GM23338 (cell line): ENCODE results near the gene ATF7IP2. TPM values are rescaled to one million over a fixed set of nuclear protein-coding genes. Genes with fewer than 3 reads are reported as not detected.

Experiments
- ATAC-seq: fragments of 200-7000 bp; cut with Tn5 transposase; 3 replicates; pipeline ENCODE4 v1.9.1; 2020
- DNase-seq: peaks from one replicate; pipeline ENCODE4 v3.0.0-alpha.2; 2015; ENCODE audit warnings: low spot score
- H2AFZ ChIP-seq: fragments of 200-600 bp; sonication (generic); 2 replicates; pipeline ENCODE4 v1.8.0; 2016; ENCODE audit warnings: antibody characterized with exemption, mild to moderate bottlenecking, moderate library complexity
- H3F3A ChIP-seq: fragments of 200-600 bp; sonication (generic); replicated peaks from 2 replicates; pipeline ENCODE4 v1.8.0; 2017; ENCODE audit warnings: antibody characterized with exemption, mixed run types, low read depth
- H3K27ac ChIP-seq: fragments of 200-600 bp; sonication (generic); 2 replicates; pipeline ENCODE4 v1.6.1; 2016; ENCODE audit warnings: low read depth
- H3K27me3 ChIP-seq: fragments of 200-600 bp; sonication (generic); 2 replicates; pipeline ENCODE4 v1.8.0; 2016; ENCODE audit warnings: mild to moderate bottlenecking, mixed run types, moderate library complexity; ENCODE audit not compliant: insufficient read depth
- H3K36me3 ChIP-seq: fragments of 200-600 bp; sonication (generic); 2 replicates; pipeline ENCODE4 v1.8.0; 2016; ENCODE audit warnings: mild to moderate bottlenecking; ENCODE audit not compliant: insufficient read depth
- H3K4me1 ChIP-seq: fragments of 200-600 bp; sonication (generic); 2 replicates; pipeline ENCODE4 v1.8.0; 2016; ENCODE audit warnings: mild to moderate bottlenecking, moderate library complexity; ENCODE audit not compliant: insufficient read depth
- H3K4me2 ChIP-seq: fragments of 200-600 bp; sonication (generic); 2 replicates; pipeline ENCODE4 v1.7.1; 2017; ENCODE audit warnings: mixed run types
- H3K4me3 ChIP-seq: fragments of 200-600 bp; sonication (generic); 2 replicates; pipeline ENCODE4 v1.6.1; 2016; ENCODE audit warnings: mixed run types
- H3K79me2 ChIP-seq: fragments of 200-600 bp; sonication (generic); replicated peaks from 2 replicates; pipeline ENCODE4 v1.8.0; 2017; ENCODE audit warnings: mild to moderate bottlenecking; ENCODE audit not compliant: insufficient read depth
- H3K9me2 ChIP-seq: fragments of 200-600 bp; sonication (generic); 2 replicates; pipeline ENCODE4 v1.8.0; 2017; ENCODE audit not compliant: insufficient read depth
- H4K20me1 ChIP-seq: fragments of 200-600 bp; sonication (generic); replicated peaks from 2 replicates; pipeline ENCODE4 v1.8.0; 2017; ENCODE audit warnings: mild to moderate bottlenecking; ENCODE audit not compliant: insufficient read depth
- H3K27ac Mint-ChIP-seq: 2 replicates; pipeline ENCODE4 v1.8.0; 2020; ENCODE audit warnings: inconsistent platforms, mild to moderate bottlenecking, moderate library complexity, mixed read lengths
- H3K27me3 Mint-ChIP-seq: 3 replicates; pipeline ENCODE4 v1.8.0; 2022; ENCODE audit warnings: low read depth, mild to moderate bottlenecking, moderate library complexity, mixed read lengths, inconsistent platforms; ENCODE audit not compliant: insufficient read depth, poor library complexity
- H3K36me3 Mint-ChIP-seq: 3 replicates; pipeline ENCODE4 v1.8.0; 2021; ENCODE audit warnings: low read depth, mild to moderate bottlenecking, inconsistent platforms, moderate library complexity, mixed read lengths
- H3K4me1 Mint-ChIP-seq: 3 replicates; pipeline ENCODE4 v1.8.0; 2020; ENCODE audit warnings: mild to moderate bottlenecking, inconsistent platforms, mixed read lengths
- H3K4me3 Mint-ChIP-seq: 3 replicates; pipeline ENCODE4 v1.8.0; 2021; ENCODE audit warnings: moderate library complexity, mild to moderate bottlenecking, inconsistent platforms, mixed read lengths
- H3K9me3 Mint-ChIP-seq: 3 replicates; pipeline ENCODE4 v1.8.0; 2020; ENCODE audit warnings: moderate library complexity, mild to moderate bottlenecking, inconsistent platforms, mixed read lengths
- CREB1 ChIP-seq: fragments of 250-450 bp; sonication (Bioruptor Pico); IDR thresholded peaks from 2 replicates; pipeline ENCODE4 v1.5.0; 2020; ENCODE audit warnings: low read depth, mild to moderate bottlenecking, moderate library complexity
- EZH2 ChIP-seq: fragments of 200-600 bp; sonication (generic); IDR thresholded peaks from one replicate; pipeline ENCODE4 v1.8.0; 2017; ENCODE audit warnings: antibody characterized with exemption, mild to moderate bottlenecking, low read depth; ENCODE audit not compliant: unreplicated experiment
- EZH2phosphoT487 ChIP-seq: fragments of 200-600 bp; sonication (generic); IDR thresholded peaks from one replicate; pipeline ENCODE4 v1.8.1; 2018; ENCODE audit warnings: antibody characterized with exemption; ENCODE audit not compliant: unreplicated experiment
- JUNB ChIP-seq: IDR thresholded peaks from one replicate; pipeline ENCODE4 v1.6.1; 2016; ENCODE audit warnings: antibody characterized with exemption; ENCODE audit not compliant: unreplicated experiment
- NANOG ChIP-seq: IDR thresholded peaks from 2 replicates; pipeline ENCODE4 v1.6.1; 2016; ENCODE audit warnings: antibody characterized with exemption, borderline replicate concordance
- polyA plus RNA-seq: library from polyadenylated mRNA; unstranded; fragments of >200 nt; fragmentation: Nextera tagmentation; extraction: Ambion mirVana; gene quantifications from 2 replicates; pipeline ENCODE4 v1.2.1, GENCODE V29; 2016
- total RNA-seq: library from RNA; depleted of rRNA; stranded (reverse); fragments of >200 nt; shearing (Covaris generic); gene quantifications from 2 replicates; pipeline ENCODE4 v1.2.3, GENCODE V29; 2014
- TF ChIP-seq, protein P1 (sequence below): fragments of 250-450 bp; sonication (Bioruptor Pico); IDR thresholded peaks from 2 replicates; pipeline ENCODE4 v1.5.0; 2020; ENCODE audit warnings: mild to moderate bottlenecking, moderate library complexity
- TF ChIP-seq, protein P2 (sequence below): IDR thresholded peaks from 2 replicates; pipeline ENCODE4 v1.6.1; 2016; ENCODE audit warnings: antibody characterized with exemption
- TF ChIP-seq, protein P3 (sequence below), 2 experiments: fragments of 200-600 bp in 1 of 2; sonication (generic) in 1 of 2; conservative IDR thresholded peaks; 2 replicates each; pipeline versions ENCODE4 v1.5.1 to v1.6.1; 2016 to 2017; ENCODE audit warnings: antibody characterized with exemption in 2 of 2, low read depth in 2 of 2, mild to moderate bottlenecking in 2 of 2, moderate library complexity in 1 of 2
- TF ChIP-seq, protein P4 (sequence below): IDR thresholded peaks from one replicate; pipeline ENCODE4 v1.6.1; 2018; ENCODE audit warnings: antibody characterized with exemption; ENCODE audit not compliant: unreplicated experiment

ATF7IP2 gene
- total and polyA plus RNA-seq, 2 experiments from 2014 or later: 27.9 to 55.7 TPM

DNA sequence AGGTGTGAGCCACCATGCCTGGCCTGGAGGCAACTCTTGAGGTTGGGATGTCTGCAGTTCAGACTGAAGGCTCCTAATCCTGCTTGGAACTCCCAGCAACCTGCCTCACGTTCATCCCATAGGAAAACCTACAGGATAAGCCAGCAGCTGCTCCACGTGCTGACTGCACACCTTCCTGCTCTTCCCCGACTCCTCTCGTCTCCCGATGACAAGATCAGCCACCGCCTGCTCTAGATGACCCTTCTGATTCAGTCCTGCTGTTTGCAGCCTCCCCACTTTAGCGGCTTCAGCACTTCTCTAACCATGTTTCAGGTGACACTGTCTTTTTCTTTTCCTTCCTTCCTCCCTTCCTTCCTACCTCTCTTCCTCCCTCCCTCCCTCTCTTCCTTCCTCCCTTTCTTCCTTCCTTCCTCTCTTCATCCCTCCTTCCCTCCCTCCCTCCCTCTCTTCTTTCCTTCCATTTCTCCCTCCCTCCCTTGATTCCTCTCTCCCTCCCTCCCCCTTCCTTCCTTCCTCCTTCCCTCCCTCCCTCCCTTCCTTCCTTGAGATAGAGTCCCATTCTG is 132.7 kb downstream of the ATF7IP2 start:
- Histone ChIP-seq H3K4me2 (no peak overlapping the region), H3F3A (0 out of 2 replicates have a peak, but pooled peaks cover 2% of the 10 kb centered on the region), H4K20me1 (no peaks in the 10 kb centered on the region), H3K27me3 (no peaks in the 10 kb centered on the region), H3K79me2 (no peaks in the 10 kb centered on the region), H3K4me1 (no peaks in the 10 kb centered on the region), H3K36me3 (no peaks in the 10 kb centered on the region), H3K27ac (no peak overlapping the region), H2AFZ (no peak overlapping the region), H3K9me2 (no peaks in the 10 kb centered on the region), H3K4me3 (no peak overlapping the region)
- H3K27me3 Mint-ChIP-seq: peaks cover 3% of the 10 kb centered on the region
- TF ChIP-seq, protein P1, sequence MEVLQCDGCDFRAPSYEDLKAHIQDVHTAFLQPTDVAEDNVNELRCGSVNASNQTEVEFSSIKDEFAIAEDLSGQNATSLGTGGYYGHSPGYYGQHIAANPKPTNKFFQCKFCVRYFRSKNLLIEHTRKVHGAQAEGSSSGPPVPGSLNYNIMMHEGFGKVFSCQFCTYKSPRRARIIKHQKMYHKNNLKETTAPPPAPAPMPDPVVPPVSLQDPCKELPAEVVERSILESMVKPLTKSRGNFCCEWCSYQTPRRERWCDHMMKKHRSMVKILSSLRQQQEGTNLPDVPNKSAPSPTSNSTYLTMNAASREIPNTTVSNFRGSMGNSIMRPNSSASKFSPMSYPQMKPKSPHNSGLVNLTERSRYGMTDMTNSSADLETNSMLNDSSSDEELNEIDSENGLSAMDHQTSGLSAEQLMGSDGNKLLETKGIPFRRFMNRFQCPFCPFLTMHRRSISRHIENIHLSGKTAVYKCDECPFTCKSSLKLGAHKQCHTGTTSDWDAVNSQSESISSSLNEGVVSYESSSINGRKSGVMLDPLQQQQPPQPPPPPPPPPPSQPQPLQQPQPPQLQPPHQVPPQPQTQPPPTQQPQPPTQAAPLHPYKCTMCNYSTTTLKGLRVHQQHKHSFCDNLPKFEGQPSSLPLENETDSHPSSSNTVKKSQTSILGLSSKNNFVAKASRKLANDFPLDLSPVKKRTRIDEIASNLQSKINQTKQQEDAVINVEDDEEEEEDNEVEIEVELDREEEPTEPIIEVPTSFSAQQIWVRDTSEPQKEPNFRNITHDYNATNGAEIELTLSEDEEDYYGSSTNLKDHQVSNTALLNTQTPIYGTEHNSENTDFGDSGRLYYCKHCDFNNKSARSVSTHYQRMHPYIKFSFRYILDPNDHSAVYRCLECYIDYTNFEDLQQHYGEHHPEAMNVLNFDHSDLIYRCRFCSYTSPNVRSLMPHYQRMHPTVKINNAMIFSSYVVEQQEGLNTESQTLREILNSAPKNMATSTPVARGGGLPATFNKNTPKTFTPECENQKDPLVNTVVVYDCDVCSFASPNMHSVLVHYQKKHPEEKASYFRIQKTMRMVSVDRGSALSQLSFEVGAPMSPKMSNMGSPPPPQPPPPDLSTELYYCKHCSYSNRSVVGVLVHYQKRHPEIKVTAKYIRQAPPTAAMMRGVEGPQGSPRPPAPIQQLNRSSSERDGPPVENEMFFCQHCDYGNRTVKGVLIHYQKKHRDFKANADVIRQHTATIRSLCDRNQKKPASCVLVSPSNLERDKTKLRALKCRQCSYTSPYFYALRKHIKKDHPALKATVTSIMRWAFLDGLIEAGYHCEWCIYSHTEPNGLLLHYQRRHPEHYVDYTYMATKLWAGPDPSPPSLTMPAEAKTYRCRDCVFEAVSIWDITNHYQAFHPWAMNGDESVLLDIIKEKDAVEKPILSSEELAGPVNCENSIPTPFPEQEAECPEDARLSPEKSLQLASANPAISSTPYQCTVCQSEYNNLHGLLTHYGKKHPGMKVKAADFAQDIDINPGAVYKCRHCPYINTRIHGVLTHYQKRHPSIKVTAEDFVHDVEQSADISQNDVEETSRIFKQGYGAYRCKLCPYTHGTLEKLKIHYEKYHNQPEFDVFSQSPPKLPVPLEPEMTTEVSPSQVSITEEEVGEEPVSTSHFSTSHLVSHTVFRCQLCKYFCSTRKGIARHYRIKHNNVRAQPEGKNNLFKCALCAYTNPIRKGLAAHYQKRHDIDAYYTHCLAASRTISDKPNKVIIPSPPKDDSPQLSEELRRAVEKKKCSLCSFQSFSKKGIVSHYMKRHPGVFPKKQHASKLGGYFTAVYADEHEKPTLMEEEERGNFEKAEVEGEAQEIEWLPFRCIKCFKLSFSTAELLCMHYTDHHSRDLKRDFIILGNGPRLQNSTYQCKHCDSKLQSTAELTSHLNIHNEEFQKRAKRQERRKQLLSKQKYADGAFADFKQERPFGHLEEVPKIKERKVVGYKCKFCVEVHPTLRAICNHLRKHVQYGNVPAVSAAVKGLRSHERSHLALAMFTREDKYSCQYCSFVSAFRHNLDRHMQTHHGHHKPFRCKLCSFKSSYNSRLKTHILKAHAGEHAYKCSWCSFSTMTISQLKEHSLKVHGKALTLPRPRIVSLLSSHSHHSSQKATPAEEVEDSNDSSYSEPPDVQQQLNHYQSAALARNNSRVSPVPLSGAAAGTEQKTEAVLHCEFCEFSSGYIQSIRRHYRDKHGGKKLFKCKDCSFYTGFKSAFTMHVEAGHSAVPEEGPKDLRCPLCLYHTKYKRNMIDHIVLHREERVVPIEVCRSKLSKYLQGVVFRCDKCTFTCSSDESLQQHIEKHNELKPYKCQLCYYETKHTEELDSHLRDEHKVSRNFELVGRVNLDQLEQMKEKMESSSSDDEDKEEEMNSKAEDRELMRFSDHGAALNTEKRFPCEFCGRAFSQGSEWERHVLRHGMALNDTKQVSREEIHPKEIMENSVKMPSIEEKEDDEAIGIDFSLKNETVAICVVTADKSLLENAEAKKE: no peak
- TF ChIP-seq, protein P2, sequence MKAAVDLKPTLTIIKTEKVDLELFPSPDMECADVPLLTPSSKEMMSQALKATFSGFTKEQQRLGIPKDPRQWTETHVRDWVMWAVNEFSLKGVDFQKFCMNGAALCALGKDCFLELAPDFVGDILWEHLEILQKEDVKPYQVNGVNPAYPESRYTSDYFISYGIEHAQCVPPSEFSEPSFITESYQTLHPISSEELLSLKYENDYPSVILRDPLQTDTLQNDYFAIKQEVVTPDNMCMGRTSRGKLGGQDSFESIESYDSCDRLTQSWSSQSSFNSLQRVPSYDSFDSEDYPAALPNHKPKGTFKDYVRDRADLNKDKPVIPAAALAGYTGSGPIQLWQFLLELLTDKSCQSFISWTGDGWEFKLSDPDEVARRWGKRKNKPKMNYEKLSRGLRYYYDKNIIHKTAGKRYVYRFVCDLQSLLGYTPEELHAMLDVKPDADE: no peak
- TF ChIP-seq EZH2phosphoT487 (no peak), JUNB (no peak), EZH2 (no peak), CREB1 (CRISPR knock-in tag) (no peak), NANOG (no peak)
- TF ChIP-seq, protein P3, sequence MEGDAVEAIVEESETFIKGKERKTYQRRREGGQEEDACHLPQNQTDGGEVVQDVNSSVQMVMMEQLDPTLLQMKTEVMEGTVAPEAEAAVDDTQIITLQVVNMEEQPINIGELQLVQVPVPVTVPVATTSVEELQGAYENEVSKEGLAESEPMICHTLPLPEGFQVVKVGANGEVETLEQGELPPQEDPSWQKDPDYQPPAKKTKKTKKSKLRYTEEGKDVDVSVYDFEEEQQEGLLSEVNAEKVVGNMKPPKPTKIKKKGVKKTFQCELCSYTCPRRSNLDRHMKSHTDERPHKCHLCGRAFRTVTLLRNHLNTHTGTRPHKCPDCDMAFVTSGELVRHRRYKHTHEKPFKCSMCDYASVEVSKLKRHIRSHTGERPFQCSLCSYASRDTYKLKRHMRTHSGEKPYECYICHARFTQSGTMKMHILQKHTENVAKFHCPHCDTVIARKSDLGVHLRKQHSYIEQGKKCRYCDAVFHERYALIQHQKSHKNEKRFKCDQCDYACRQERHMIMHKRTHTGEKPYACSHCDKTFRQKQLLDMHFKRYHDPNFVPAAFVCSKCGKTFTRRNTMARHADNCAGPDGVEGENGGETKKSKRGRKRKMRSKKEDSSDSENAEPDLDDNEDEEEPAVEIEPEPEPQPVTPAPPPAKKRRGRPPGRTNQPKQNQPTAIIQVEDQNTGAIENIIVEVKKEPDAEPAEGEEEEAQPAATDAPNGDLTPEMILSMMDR (conservative IDR thresholded peaks at IDR 0.05; ENCODE audit: low read depth in 2 of 2): no peak
- TF ChIP-seq, protein P4, sequence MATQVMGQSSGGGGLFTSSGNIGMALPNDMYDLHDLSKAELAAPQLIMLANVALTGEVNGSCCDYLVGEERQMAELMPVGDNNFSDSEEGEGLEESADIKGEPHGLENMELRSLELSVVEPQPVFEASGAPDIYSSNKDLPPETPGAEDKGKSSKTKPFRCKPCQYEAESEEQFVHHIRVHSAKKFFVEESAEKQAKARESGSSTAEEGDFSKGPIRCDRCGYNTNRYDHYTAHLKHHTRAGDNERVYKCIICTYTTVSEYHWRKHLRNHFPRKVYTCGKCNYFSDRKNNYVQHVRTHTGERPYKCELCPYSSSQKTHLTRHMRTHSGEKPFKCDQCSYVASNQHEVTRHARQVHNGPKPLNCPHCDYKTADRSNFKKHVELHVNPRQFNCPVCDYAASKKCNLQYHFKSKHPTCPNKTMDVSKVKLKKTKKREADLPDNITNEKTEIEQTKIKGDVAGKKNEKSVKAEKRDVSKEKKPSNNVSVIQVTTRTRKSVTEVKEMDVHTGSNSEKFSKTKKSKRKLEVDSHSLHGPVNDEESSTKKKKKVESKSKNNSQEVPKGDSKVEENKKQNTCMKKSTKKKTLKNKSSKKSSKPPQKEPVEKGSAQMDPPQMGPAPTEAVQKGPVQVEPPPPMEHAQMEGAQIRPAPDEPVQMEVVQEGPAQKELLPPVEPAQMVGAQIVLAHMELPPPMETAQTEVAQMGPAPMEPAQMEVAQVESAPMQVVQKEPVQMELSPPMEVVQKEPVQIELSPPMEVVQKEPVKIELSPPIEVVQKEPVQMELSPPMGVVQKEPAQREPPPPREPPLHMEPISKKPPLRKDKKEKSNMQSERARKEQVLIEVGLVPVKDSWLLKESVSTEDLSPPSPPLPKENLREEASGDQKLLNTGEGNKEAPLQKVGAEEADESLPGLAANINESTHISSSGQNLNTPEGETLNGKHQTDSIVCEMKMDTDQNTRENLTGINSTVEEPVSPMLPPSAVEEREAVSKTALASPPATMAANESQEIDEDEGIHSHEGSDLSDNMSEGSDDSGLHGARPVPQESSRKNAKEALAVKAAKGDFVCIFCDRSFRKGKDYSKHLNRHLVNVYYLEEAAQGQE: no peak
- DNase-seq (no peak), ATAC-seq (no peak)
- no peak overlapping the region for H3K4me3 Mint-ChIP-seq
- H3K36me3 Mint-ChIP-seq: peaks cover 3% of the 10 kb centered on the region; the same call in 1 of the 3 replicates
- no peak overlapping the region for H3K27ac Mint-ChIP-seq
- no peaks in the 10 kb centered on the region for H3K4me1 Mint-ChIP-seq
- peaks cover 5% of the 10 kb centered on the region for H3K9me3 Mint-ChIP-seq
